Measurements from ENCODE around the gene SMARCD3.

Gene SMARCD3

GRCh38 chr7:151244196-151244840 lies 4.2 kb downstream of the SMARCD3 start:
- TF ChIP-seq Cebpa-rat (IDR thresholded peaks at IDR 0.05): no peak
- Histone ChIP-seq H3K27me3 (peaks cover 54 to 58% (median 58%) of the 10 kb centered on the region in 11 experiments), H3K36me3 (peaks cover 0 to 12% (median 3%) of the 10 kb centered on the region in 11 experiments; a peak in 11 of 22 replicates), H3K4me1 (peaks cover 45 to 62% (median 55%) of the 10 kb centered on the region in 10 experiments), H3K9me3 (replicated peaks in 1 of 11) (no peaks in the 10 kb centered on the region), H4K20me1 (peaks cover 17 to 89% (median 60%) of the 10 kb centered on the region in 11 experiments; a peak in 20 of 22 replicates), H3K9ac (peak overlapping the region in 1 of 11 experiments; percentile 39; a peak in 1 of 22 replicates), H3K27ac (no peak overlapping the region), H3K4me3 (peak overlapping the region in 5 of 10 experiments; percentile 48 to 63 (median 53); a peak in 5 of 20 replicates), H3K4me2 (peak overlapping the region; percentile 84 to 97 (median 93))

GRCh38 chr7:151243408-151244195 lies 4.9 kb downstream of the SMARCD3 start:
- Histone ChIP-seq H3K27ac (no peak overlapping the region), H3K27me3 (peaks cover 48 to 51% (median 51%) of the 10 kb centered on the region in 11 experiments), H3K4me2 (peak overlapping the region; percentile 51 to 93 (median 87))

GRCh38 chr7:151243045-151243349 lies 5.5 kb downstream of the SMARCD3 start:
- H3K4me3 ChIP-seq: peak overlapping the region in 1 of 10 experiments; percentile 2; a peak in 2 of 20 replicates
- no peak for TF ChIP-seq Cebpa-rat (IDR thresholded peaks at IDR 0.05)
- peaks cover 35 to 49% (median 43%) of the 10 kb centered on the region in 10 experiments for H3K4me1 ChIP-seq
- no peak overlapping the region for H3K27ac ChIP-seq
- peaks cover 42 to 45% (median 45%) of the 10 kb centered on the region in 11 experiments for H3K27me3 ChIP-seq
- H3K9me3 ChIP-seq (replicated peaks in 1 of 11): no peaks in the 10 kb centered on the region
- peak overlapping the region; percentile 44 to 93 (median 87); a peak in 21 of 22 replicates for H3K4me2 ChIP-seq
- peaks cover 6 to 25% (median 16%) of the 10 kb centered on the region in 11 experiments; a peak in 19 of 22 replicates for H3K36me3 ChIP-seq
- H3K9ac ChIP-seq: peak overlapping the region in 6 of 11 experiments; percentile 17 to 58 (median 36); a peak in 5 of 22 replicates
- peaks cover 30 to 96% (median 65%) of the 10 kb centered on the region in 11 experiments; a peak in 21 of 22 replicates for H4K20me1 ChIP-seq

More at GRCh38 chr7:151243408-151244195, 4.9 kb downstream of the SMARCD3 start:
- peaks cover 39 to 55% (median 48%) of the 10 kb centered on the region in 10 experiments for H3K4me1 ChIP-seq
- peak overlapping the region in 6 of 11 experiments; percentile 17 to 58 (median 40); a peak in 6 of 22 replicates for H3K9ac ChIP-seq
- H3K4me3 ChIP-seq: peak overlapping the region in 2 of 10 experiments; percentile 2 to 49; a peak in 4 of 20 replicates
- H3K36me3 ChIP-seq: peaks cover 0 to 19% (median 10%) of the 10 kb centered on the region in 11 experiments; a peak in 17 of 22 replicates
- TF ChIP-seq Cebpa-rat (IDR thresholded peaks at IDR 0.05): no peak
- H3K9me3 ChIP-seq (replicated peaks in 1 of 11): no peaks in the 10 kb centered on the region
- peaks cover 24 to 93% (median 64%) of the 10 kb centered on the region in 11 experiments; a peak in 20 of 22 replicates for H4K20me1 ChIP-seq

- Histone ChIP-seq H3K27me3 (peaks cover 36 to 39% (median 39%) of the 10 kb centered on the region in 11 experiments), H3K9ac (0 out of 22 replicates have a peak overlapping the region, but pooled peaks of 2 of the 11 experiments have one; percentile 33 to 38), H3K4me3 (no peak overlapping the region), H3K36me3 (peaks cover 12 to 31% (median 22%) of the 10 kb centered on the region in 11 experiments), H3K9me3 (replicated peaks in 1 of 11) (no peaks in the 10 kb centered on the region), H3K27ac (no peak overlapping the region), H3K4me1 (peaks cover 31 to 43% (median 37%) of the 10 kb centered on the region in 10 experiments), H4K20me1 (peaks cover 36 to 96% (median 66%) of the 10 kb centered on the region in 11 experiments), H3K4me2 (peak overlapping the region; percentile 44 to 93 (median 87); a peak in 18 of 22 replicates)
- TF ChIP-seq Cebpa-rat (IDR thresholded peaks at IDR 0.05): peak in 6 of 11 experiments; percentile 23 to 50 (median 38); a peak in 3 of 22 replicates
These were observed 6.1 kb downstream of the SMARCD3 start for GRCh38 chr7:151242159-151243044.

GRCh38 chr7:151241755-151242096 lies 6.8 kb downstream of the SMARCD3 start:
- H3K27ac ChIP-seq: peak overlapping the region in 1 of 11 experiments; percentile 9; a peak in 1 of 22 replicates
- TF ChIP-seq Cebpa-rat (IDR thresholded peaks at IDR 0.05): no peak
- H3K9me3 ChIP-seq (replicated peaks in 1 of 11): no peaks in the 10 kb centered on the region
- H3K36me3 ChIP-seq: peaks cover 19 to 37% (median 29%) of the 10 kb centered on the region in 11 experiments
- peaks cover 29 to 32% (median 32%) of the 10 kb centered on the region in 11 experiments for H3K27me3 ChIP-seq
- H4K20me1 ChIP-seq: peaks cover 38 to 96% (median 66%) of the 10 kb centered on the region in 11 experiments
- no peak overlapping the region for H3K4me2 ChIP-seq
- no peak overlapping the region for H3K4me3 ChIP-seq
- peaks cover 26 to 36% (median 33%) of the 10 kb centered on the region in 10 experiments for H3K4me1 ChIP-seq
- H3K9ac ChIP-seq: no peak overlapping the region

- Histone ChIP-seq H3K27ac (peak overlapping the region in 1 of 11 experiments; percentile 9; a peak in 1 of 22 replicates), H4K20me1 (peaks cover 37 to 96% (median 67%) of the 10 kb centered on the region in 11 experiments), H3K4me3 (no peak overlapping the region), H3K4me2 (no peak overlapping the region), H3K36me3 (peaks cover 24 to 43% (median 35%) of the 10 kb centered on the region in 11 experiments), H3K9ac (no peak overlapping the region), H3K27me3 (peaks cover 24 to 27% (median 26%) of the 10 kb centered on the region in 11 experiments), H3K9me3 (replicated peaks in 1 of 11) (no peaks in the 10 kb centered on the region), H3K4me1 (peaks cover 25 to 36% (median 33%) of the 10 kb centered on the region in 10 experiments)
- no peak for TF ChIP-seq Cebpa-rat (IDR thresholded peaks at IDR 0.05)
These were observed 7.3 kb downstream of the SMARCD3 start for GRCh38 chr7:151240942-151241754.

GRCh38 chr7:151240536-151240935 lies 8.0 kb downstream of the SMARCD3 start:
- H3K9ac ChIP-seq: no peak overlapping the region

More at GRCh38 chr7:151240536-151240935, 8.0 kb downstream of the SMARCD3 start:
- peaks cover 18 to 21% (median 20%) of the 10 kb centered on the region in 11 experiments for H3K27me3 ChIP-seq
- H4K20me1 ChIP-seq: peaks cover 35 to 96% (median 71%) of the 10 kb centered on the region in 11 experiments
- H3K36me3 ChIP-seq: peaks cover 30 to 49% (median 41%) of the 10 kb centered on the region in 11 experiments
- no peak overlapping the region for H3K4me2 ChIP-seq
- H3K9me3 ChIP-seq (replicated peaks in 1 of 11): no peaks in the 10 kb centered on the region
- H3K4me1 ChIP-seq: peaks cover 24 to 34% (median 30%) of the 10 kb centered on the region in 10 experiments
- no peak overlapping the region for H3K4me3 ChIP-seq
- TF ChIP-seq Cebpa-rat (IDR thresholded peaks at IDR 0.05): no peak
- H3K27ac ChIP-seq: no peak overlapping the region; a peak in 1 of 22 replicates
